Calu3 (cell line): ENCODE data around the gene SNX32. TPM values are rescaled to one million over a fixed set of nuclear protein-coding genes. Genes with fewer than 3 reads are reported as not detected.

Source experiments
- BruUV-seq: library from RNA; stranded (reverse); fragments of 400-500 nt; replicated peaks from 2 replicates; lab custom pipeline; 2021; lab: Mats Ljungman, UMichigan
- CTCF ChIA-PET: fragments of 300-600 bp; sonication (Branson Sonifier 250); formaldehyde crosslinking; loops from one replicate; lab custom pipeline; 2022; ENCODE audit warnings: antibody characterized with exemption; lab: Charles Lee
- DNase-seq: peaks from one replicate; pipeline ENCODE4 v3.0.0; 2022
- H3K27ac Mint-ChIP-seq: one replicate; pipeline ENCODE4 v1.8.0; 2022; ENCODE audit warnings: mixed read lengths; ENCODE audit not compliant: unreplicated experiment
- H3K27me3 Mint-ChIP-seq: one replicate; pipeline ENCODE4 v1.8.0; 2022; ENCODE audit warnings: mixed read lengths; ENCODE audit not compliant: unreplicated experiment
- H3K36me3 Mint-ChIP-seq: one replicate; pipeline ENCODE4 v1.8.0; 2022; ENCODE audit warnings: mild to moderate bottlenecking, moderate library complexity, mixed read lengths; ENCODE audit not compliant: insufficient read depth, unreplicated experiment
- H3K4me1 Mint-ChIP-seq: one replicate; pipeline ENCODE4 v1.8.0; 2022; ENCODE audit warnings: mild to moderate bottlenecking, low read depth, mixed read lengths; ENCODE audit not compliant: unreplicated experiment
- H3K4me3 Mint-ChIP-seq: one replicate; pipeline ENCODE4 v1.8.0; 2022; ENCODE audit warnings: mild to moderate bottlenecking, low read depth, moderate library complexity, mixed read lengths; ENCODE audit not compliant: unreplicated experiment
- H3K9me3 Mint-ChIP-seq: one replicate; pipeline ENCODE4 v1.8.0; 2022; ENCODE audit warnings: low read depth, mixed read lengths; ENCODE audit not compliant: unreplicated experiment
- intact Hi-C: fragments of 100-400 bp; cut with micrococcal nuclease; formaldehyde crosslinking; loops from one replicate; pipeline ENCODE4 v1.10.0; 2022; ENCODE audit not compliant: unreplicated experiment
- total RNA-seq: library from RNA; stranded (reverse); gene quantifications from 2 replicates; pipeline ENCODE4 v1.2.3, GENCODE V29; 2022
- TF ChIP-seq, protein P1 (sequence below): fragments of 200-600 bp; IDR thresholded peaks from one replicate; pipeline ENCODE4 v1.8.0; 2022; ENCODE audit warnings: antibody characterized with exemption; ENCODE audit not compliant: unreplicated experiment

Gene SNX32
- total RNA-seq, 1 experiment from 2014 or later: not detected

DNA sequence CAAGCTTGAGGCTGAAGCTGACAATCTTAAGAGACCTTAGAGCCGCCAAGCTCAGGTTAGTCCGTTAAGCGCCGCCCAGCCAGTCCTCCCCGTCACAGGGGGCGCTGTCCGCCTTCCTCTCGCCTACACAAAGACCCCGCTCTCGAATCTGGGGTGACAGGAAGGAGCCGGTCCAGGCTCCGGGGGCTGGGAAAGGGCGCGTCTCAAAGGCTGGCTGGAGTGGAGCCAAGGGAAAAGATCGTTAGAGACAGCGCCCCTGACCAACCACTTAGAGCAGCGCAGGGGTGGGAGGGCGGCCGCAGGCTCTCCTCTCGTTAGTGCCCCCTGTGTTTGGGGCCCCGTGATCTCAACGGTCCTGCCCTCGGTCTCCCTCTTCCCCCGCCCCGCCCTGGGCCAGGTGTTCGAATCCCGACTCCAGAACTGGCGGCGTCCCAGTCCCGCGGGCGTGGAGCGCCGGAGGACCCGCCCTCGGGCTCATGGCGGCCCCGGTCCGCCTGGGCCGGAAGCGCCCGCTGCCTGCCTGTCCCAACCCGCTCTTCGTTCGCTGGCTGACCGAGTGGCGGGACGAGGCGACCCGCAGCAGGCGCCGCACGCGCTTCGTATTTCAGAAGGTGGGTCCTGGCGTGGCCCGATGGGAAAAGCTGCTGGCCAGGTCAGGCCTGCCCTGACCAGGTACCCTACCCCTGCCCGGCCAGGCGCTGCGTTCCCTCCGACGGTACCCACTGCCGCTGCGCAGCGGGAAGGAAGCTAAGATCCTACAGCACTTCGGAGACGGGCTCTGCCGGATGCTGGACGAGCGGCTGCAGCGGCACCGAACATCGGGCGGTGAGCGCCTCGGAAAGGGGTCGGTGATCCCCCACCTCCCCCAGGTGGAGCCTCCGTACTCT, 26.8 kb downstream of the SNX32 start, which contains the start of gene MUS81:
Gene MUS81 (plus strand): TSS at position 156 of the 887 bp plus-strand sequence. CDS start 321 bp downstream, at position 477.
- intact Hi-C loops: no loop called here
- peaks cover 91% of the 10 kb centered on the region for H3K36me3 Mint-ChIP-seq
- peaks cover 27% of the 10 kb centered on the region for H3K4me1 Mint-ChIP-seq
- peak; percentile 98 for DNase-seq
- CTCF ChIA-PET: interaction anchor here (0.6 to 2.9 kb wide), 22 partner anchors 9 to 440 kb away, joined by 3 to 37 read pairs (median 4); partner anchors contain the start of genes BANF1, CCDC85B, EFEMP2 and FIBP
- peak within 1 kb of the TSS; percentile 95 for H3K27ac Mint-ChIP-seq
- H3K27me3 Mint-ChIP-seq: no peaks in the 10 kb centered on the region
- no TSS peak for BruUV-seq
- H3K9me3 Mint-ChIP-seq: no peaks in the 10 kb centered on the region
- TF ChIP-seq, protein P1, sequence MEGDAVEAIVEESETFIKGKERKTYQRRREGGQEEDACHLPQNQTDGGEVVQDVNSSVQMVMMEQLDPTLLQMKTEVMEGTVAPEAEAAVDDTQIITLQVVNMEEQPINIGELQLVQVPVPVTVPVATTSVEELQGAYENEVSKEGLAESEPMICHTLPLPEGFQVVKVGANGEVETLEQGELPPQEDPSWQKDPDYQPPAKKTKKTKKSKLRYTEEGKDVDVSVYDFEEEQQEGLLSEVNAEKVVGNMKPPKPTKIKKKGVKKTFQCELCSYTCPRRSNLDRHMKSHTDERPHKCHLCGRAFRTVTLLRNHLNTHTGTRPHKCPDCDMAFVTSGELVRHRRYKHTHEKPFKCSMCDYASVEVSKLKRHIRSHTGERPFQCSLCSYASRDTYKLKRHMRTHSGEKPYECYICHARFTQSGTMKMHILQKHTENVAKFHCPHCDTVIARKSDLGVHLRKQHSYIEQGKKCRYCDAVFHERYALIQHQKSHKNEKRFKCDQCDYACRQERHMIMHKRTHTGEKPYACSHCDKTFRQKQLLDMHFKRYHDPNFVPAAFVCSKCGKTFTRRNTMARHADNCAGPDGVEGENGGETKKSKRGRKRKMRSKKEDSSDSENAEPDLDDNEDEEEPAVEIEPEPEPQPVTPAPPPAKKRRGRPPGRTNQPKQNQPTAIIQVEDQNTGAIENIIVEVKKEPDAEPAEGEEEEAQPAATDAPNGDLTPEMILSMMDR: peak; percentile 39
- H3K4me3 Mint-ChIP-seq: peak within 1 kb of the TSS; percentile 84

GRCh38 chr11:65861165-65861505, 27.4 kb downstream of the SNX32 start:
- DNase-seq: no peak
- Mint-ChIP-seq H3K36me3 (peaks cover 84% of the 10 kb centered on the region), H3K27me3 (no peaks in the 10 kb centered on the region), H3K4me3 (peak overlapping the region; percentile 84), H3K27ac (peak overlapping the region; percentile 95), H3K9me3 (no peaks in the 10 kb centered on the region), H3K4me1 (peaks cover 25% of the 10 kb centered on the region)
- TF ChIP-seq, protein P1: no peak
- no TSS peak for BruUV-seq
- CTCF ChIA-PET: interaction anchor here (1.0 to 1.5 kb wide), 3 partner anchors 24 to 29 kb away, joined by 4 to 7 read pairs (median 5); partner anchors contain the start of gene FIBP
- intact Hi-C loops: no loop called here

GRCh38 chr11:65861533-65862183, 27.9 kb downstream of the SNX32 start:
- BruUV-seq: TSS peak; percentile 29
- CTCF ChIA-PET: interaction anchor here (1.0 to 1.5 kb wide), 3 partner anchors 24 to 28 kb away, joined by 4 to 7 read pairs (median 5); partner anchors contain the start of gene FIBP
- no peaks in the 10 kb centered on the region for H3K27me3 Mint-ChIP-seq
- H3K4me3 Mint-ChIP-seq: peak overlapping the region; percentile 84
- TF ChIP-seq, protein P1: no peak
- no peak for DNase-seq
- peaks cover 83% of the 10 kb centered on the region for H3K36me3 Mint-ChIP-seq
- H3K27ac Mint-ChIP-seq: peak overlapping the region; percentile 95
- intact Hi-C loops: no loop called here
- H3K4me1 Mint-ChIP-seq: peaks cover 20% of the 10 kb centered on the region
- no peaks in the 10 kb centered on the region for H3K9me3 Mint-ChIP-seq

- TF ChIP-seq, protein P1: no peak
- intact Hi-C loops: no loop called here
- Mint-ChIP-seq H3K4me3 (peak overlapping the region; percentile 84), H3K27ac (no peak overlapping the region), H3K36me3 (peaks cover 83% of the 10 kb centered on the region), H3K9me3 (no peaks in the 10 kb centered on the region), H3K27me3 (no peaks in the 10 kb centered on the region), H3K4me1 (peaks cover 17% of the 10 kb centered on the region)
- DNase-seq: no peak
- CTCF ChIA-PET: no interaction called here
- BruUV-seq: no TSS peak
These were observed 28.5 kb downstream of the SNX32 start for GRCh38 chr11:65862191-65862735.
